Breast epithelium (tissue), 4 donors: ENCODE measurements around the gene AK5. TPM values are rescaled to one million over a fixed set of nuclear protein-coding genes. Genes with fewer than 3 reads are reported as not detected.

Experiments used
- DNase-seq, 2 donors: peaks; one replicate each; pipeline ENCODE4 v3.0.0-alpha.2; 2019; ENCODE audit warnings: low spot score in 2 of 2
- H3K27ac ChIP-seq, 2 donors: fragments of 200-600 bp; sonication (generic) in 1 of 2; one replicate each; pipeline ENCODE4 v1.5.1; 2016 to 2019; ENCODE audit warnings: mild to moderate bottlenecking in 1 of 2
- H3K27me3 ChIP-seq, 2 donors: fragments of 200-600 bp; sonication (generic) in 1 of 2; one replicate each; pipeline versions ENCODE4 v1.5.1 to v1.6.0; 2017 to 2019; ENCODE audit warnings: control low read depth in 1 of 2, mild to moderate bottlenecking in 1 of 2
- H3K36me3 ChIP-seq: fragments of 200-600 bp; one replicate; pipeline ENCODE4 v1.5.1; 2019
- H3K4me1 ChIP-seq, 2 donors: fragments of 200-600 bp; sonication (generic); one replicate each; pipeline ENCODE4 v1.5.1; 2016 to 2019; ENCODE audit warnings: control low read depth in 1 of 2
- H3K4me3 ChIP-seq, 3 donors: fragments of 200-600 bp; sonication (generic); 1 replicate in 2 of 3; 2 replicates in 1 of 3; pipeline ENCODE4 v1.5.1; 2016 to 2019; ENCODE audit warnings: mild to moderate bottlenecking in 3 of 3, moderate library complexity in 2 of 3
- H3K9me3 ChIP-seq, 2 donors: fragments of 200-600 bp; sonication (generic) in 1 of 2; one replicate each; pipeline ENCODE4 v1.5.1; 2016 to 2019; ENCODE audit warnings: control low read depth in 1 of 2
- CTCF ChIP-seq, 3 donors: fragments of 450-650 bp; IDR thresholded peaks; one replicate each; pipeline ENCODE4 v1.5.1; 2016 to 2017; ENCODE audit warnings: antibody characterized with exemption in 3 of 3, mild to moderate bottlenecking in 3 of 3, moderate library complexity in 3 of 3
- POLR2A ChIP-seq: fragments of 450-650 bp; IDR thresholded peaks from one replicate; pipeline ENCODE4 v1.6.1; 2016; ENCODE audit warnings: antibody characterized with exemption, mild to moderate bottlenecking, moderate library complexity
- POLR2AphosphoS5 ChIP-seq, 3 donors: sonication (generic); formaldehyde crosslinking; IDR thresholded peaks; one replicate each; pipeline ENCODE4 v1.6.1; 2017; ENCODE audit warnings: antibody characterized with exemption in 3 of 3
- intact Hi-C: fragments of 100-400 bp; cut with DNase I; formaldehyde crosslinking; loops from one replicate; pipeline ENCODE4 v1.15.1; 2023; ENCODE audit warnings: low total_unique reads
- total RNA-seq, 3 donors: library from RNA; depleted of rRNA; stranded (reverse); fragments of >200 nt; gene quantifications; one replicate each; pipeline ENCODE4 v1.1.0, GENCODE V29; 2016

Gene AK5
- total RNA-seq, 3 donors from 2014 or later: under 0.01 to 111 (median 30.8) TPM

- peaks cover 7% of the 10 kb centered on the region for H3K36me3 ChIP-seq
- DNase-seq: no peak
- no peaks in the 10 kb centered on the region for H3K4me1 ChIP-seq
- no peaks in the 10 kb centered on the region for H3K9me3 ChIP-seq
- TF ChIP-seq CTCF (IDR thresholded peaks at IDR 0.05): no peak
- TF ChIP-seq POLR2A: no peak
- no peak for TF ChIP-seq POLR2AphosphoS5 (IDR thresholded peaks at IDR 0.05)
- H3K4me3 ChIP-seq: no peak overlapping the region
- intact Hi-C loops: no loop called here
- H3K27me3 ChIP-seq: no peaks in the 10 kb centered on the region
- no peak overlapping the region for H3K27ac ChIP-seq
These were observed 280.9 kb downstream of the AK5 start for GRCh38 chr1:77562596-77563150.

GRCh38 chr1:77565321-77565720, 283.5 kb downstream of the AK5 start:
- H3K9me3 ChIP-seq: no peaks in the 10 kb centered on the region
- H3K36me3 ChIP-seq: peaks cover 7% of the 10 kb centered on the region
- H3K27ac ChIP-seq: no peak overlapping the region
- H3K27me3 ChIP-seq: no peaks in the 10 kb centered on the region
- no peak for TF ChIP-seq POLR2AphosphoS5 (IDR thresholded peaks at IDR 0.05)
- no peak for TF ChIP-seq CTCF (IDR thresholded peaks at IDR 0.05)
- no peak for TF ChIP-seq POLR2A
- intact Hi-C loops: no loop called here
- no peak overlapping the region for H3K4me3 ChIP-seq
- H3K4me1 ChIP-seq: no peaks in the 10 kb centered on the region
- no peak for DNase-seq

GRCh38 chr1:77571642-77572041, 289.8 kb downstream of the AK5 start:
- H3K9me3 ChIP-seq: no peaks in the 10 kb centered on the region
- intact Hi-C loops: no loop called here
- no peak overlapping the region for H3K27ac ChIP-seq
- DNase-seq: no peak
- TF ChIP-seq CTCF (IDR thresholded peaks at IDR 0.05) (no peak), POLR2AphosphoS5 (IDR thresholded peaks at IDR 0.05) (no peak), POLR2A (no peak)
- no peaks in the 10 kb centered on the region for H3K36me3 ChIP-seq
- no peaks in the 10 kb centered on the region for H3K27me3 ChIP-seq
- H3K4me3 ChIP-seq: no peak overlapping the region
- H3K4me1 ChIP-seq: no peaks in the 10 kb centered on the region

- intact Hi-C loops: no loop called here
- Histone ChIP-seq H3K27ac (no peak overlapping the region), H3K9me3 (no peaks in the 10 kb centered on the region), H3K4me1 (no peaks in the 10 kb centered on the region), H3K4me3 (no peak overlapping the region), H3K27me3 (no peaks in the 10 kb centered on the region), H3K36me3 (no peaks in the 10 kb centered on the region)
- no peak for TF ChIP-seq POLR2AphosphoS5 (IDR thresholded peaks at IDR 0.05)
- no peak for TF ChIP-seq CTCF (IDR thresholded peaks at IDR 0.05)
- TF ChIP-seq POLR2A: no peak
- DNase-seq: no peak
These were observed 297.7 kb downstream of the AK5 start for GRCh38 chr1:77579547-77579946.

GRCh38 chr1:77582905-77583304, 301.1 kb downstream of the AK5 start:
- Histone ChIP-seq H3K9me3 (no peaks in the 10 kb centered on the region), H3K4me1 (no peaks in the 10 kb centered on the region), H3K36me3 (no peaks in the 10 kb centered on the region), H3K27ac (no peak overlapping the region), H3K4me3 (no peak overlapping the region), H3K27me3 (no peaks in the 10 kb centered on the region)
- DNase-seq: no peak
- intact Hi-C loops: no loop called here
- TF ChIP-seq CTCF (IDR thresholded peaks at IDR 0.05): no peak
